ENCODE data around the gene ADAT1. TPM values are rescaled to one million over a fixed set of nuclear protein-coding genes. Genes with fewer than 3 reads are reported as not detected.

ADAT1 gene
- total and polyA plus RNA-seq, 2 of the 13 experiments (the other 11 are each of a cell fraction or from before 2014, with no cell fraction given): 18.4 to 40.8 TPM

DNA sequence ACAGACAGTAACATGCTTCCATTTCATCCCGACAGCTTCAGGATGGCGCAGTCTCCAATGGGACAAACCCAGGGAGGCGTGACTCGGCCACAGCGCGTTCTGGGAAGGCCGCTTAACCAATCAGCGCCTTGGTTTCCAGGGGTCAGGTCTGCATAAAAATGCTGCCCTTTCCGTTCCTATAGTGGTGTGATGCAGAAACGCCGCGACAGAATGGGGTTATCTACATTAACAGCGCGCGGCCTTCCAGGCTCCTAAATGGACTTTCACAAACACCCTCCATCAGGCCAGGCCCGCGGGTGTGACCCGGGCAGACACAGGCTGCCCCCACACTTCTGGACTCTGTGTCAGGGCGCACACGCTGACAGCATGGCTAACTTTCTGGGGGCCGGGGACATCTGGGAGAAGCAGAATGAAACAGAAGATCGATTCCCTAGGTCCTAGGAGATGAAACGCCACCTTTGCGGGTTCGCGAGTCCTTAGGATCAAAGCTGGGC, 67.8 kb downstream of the ADAT1 start (continued):
- TF ChIP-seq, protein P1, sequence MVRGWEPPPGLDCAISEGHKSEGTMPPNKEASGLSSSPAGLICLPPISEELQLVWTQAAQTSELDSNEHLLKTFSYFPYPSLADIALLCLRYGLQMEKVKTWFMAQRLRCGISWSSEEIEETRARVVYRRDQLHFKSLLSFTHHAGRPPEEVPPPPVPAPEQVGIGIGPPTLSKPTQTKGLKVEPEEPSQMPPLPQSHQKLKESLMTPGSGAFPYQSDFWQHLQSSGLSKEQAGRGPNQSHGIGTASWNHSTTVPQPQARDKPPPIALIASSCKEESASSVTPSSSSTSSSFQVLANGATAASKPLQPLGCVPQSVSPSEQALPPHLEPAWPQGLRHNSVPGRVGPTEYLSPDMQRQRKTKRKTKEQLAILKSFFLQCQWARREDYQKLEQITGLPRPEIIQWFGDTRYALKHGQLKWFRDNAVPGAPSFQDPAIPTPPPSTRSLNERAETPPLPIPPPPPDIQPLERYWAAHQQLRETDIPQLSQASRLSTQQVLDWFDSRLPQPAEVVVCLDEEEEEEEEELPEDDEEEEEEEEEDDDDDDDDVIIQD (CRISPR knock-in tag; IDR thresholded peaks at IDR 0.05; ENCODE audit: low read depth): 0 out of 2 replicates have a peak, but pooled peaks have one; percentile 19
- no peak for TF ChIP-seq MBD4 (IDR thresholded peaks at IDR 0.05; ENCODE audit: borderline replicate concordance, low read length)
- TF ChIP-seq ZSCAN20 (CRISPR knock-in tag; IDR thresholded peaks at IDR 0.05; ENCODE audit: borderline replicate concordance): no peak
- peak; percentile 84; the same call in 1 of the 2 replicates for TF ChIP-seq ZNF605 (CRISPR knock-in tag; IDR thresholded peaks at IDR 0.05)
- TF ChIP-seq RFX5 (IDR thresholded peaks at IDR 0.05; ENCODE audit: low read depth, low read length): peak; percentile 51; the same call in 1 of the 2 replicates
- TF ChIP-seq NFKBIZ (CRISPR knock-in tag; IDR thresholded peaks at IDR 0.05): no peak
- peak; percentile 83 for TF ChIP-seq GATAD1 (CRISPR knock-in tag; IDR thresholded peaks at IDR 0.05)
- TF ChIP-seq JUND (CRISPR knock-in tag; IDR thresholded peaks at IDR 0.05): no peak
- peak; percentile 50; the same call in 1 of the 2 replicates for TF ChIP-seq ZSCAN29 (CRISPR knock-in tag; conservative IDR thresholded peaks at IDR 0.05)
- peak; percentile 14; the same call in 1 of the 2 replicates for TF ChIP-seq RARA (CRISPR knock-in tag; IDR thresholded peaks at IDR 0.05)
- no peak for TF ChIP-seq ZNF616 (CRISPR knock-in tag; IDR thresholded peaks at IDR 0.05; ENCODE audit: low read depth)
- TF ChIP-seq ZNF329 (CRISPR knock-in tag; IDR thresholded peaks at IDR 0.05; ENCODE audit: low read depth): no peak
- TF ChIP-seq AGO1 (IDR thresholded peaks at IDR 0.05; ENCODE audit: low read depth, low read length, poor library complexity, severe bottlenecking): no peak

DNA sequence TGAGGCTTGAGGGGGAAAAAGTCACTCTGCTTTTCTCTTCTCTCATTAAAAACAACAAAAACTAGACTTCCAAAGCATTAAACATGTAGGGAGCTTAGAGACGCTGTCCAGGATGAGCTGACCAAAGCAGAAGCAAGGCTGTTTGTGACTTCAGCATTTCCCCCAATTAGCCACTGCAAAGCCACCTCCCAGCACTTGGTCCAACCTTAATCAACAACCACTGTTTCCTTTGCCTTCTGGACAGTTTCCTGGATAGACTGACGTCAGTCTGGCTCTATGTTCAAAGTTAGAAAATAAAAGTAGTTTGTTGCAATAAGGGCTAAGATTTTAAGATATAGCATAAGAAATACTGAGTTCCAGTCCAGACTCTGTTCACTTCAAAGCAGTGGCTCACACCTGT, 70.1 kb downstream of the ADAT1 start:
- in situ Hi-C loops (cut with HindIII; ENCODE audit: extremely low pct_ligation_motif_present, low pct_unique_long_range_greater_than_20kb): no loop called here
- intact Hi-C loops (cut with micrococcal nuclease; ENCODE audit: unreplicated experiment): no loop called here
- ATAC-seq (no peak), DNase-seq (ENCODE audit: low spot score) (no peak), FAIRE-seq (no peak)
- ChIA-PET CTCF (ENCODE audit: low intra/inter-chr PET ratio, low total read pairs) (no interaction called here), POLR2A (no interaction called here)
- no TSS peak for BruUV-seq (replicated peaks)
- Histone ChIP-seq H3K4me2 (ENCODE audit: low read depth, low read length) (no peak overlapping the region), H3K9me3 (ENCODE audit: low read length) (no peaks in the 10 kb centered on the region), H3K4me1 (ENCODE audit: insufficient read depth, low read length) (peaks cover 21% of the 10 kb centered on the region), H3K27me3 (ENCODE audit: control insufficient read depth in 1 of 2, insufficient read depth in 2 of 2, low read length in 2 of 2) (no peaks in the 10 kb centered on the region), H3K27ac (ENCODE audit: extremely low read length, insufficient read depth, low read length) (no peak overlapping the region), H3K36me3 (replicated peaks in 1 of 2; ENCODE audit: control insufficient read depth in 1 of 2, insufficient read depth in 2 of 2, low read length in 2 of 2) (no peaks in the 10 kb centered on the region), H3K4me3 (replicated peaks in 1 of 3; ENCODE audit: insufficient read depth in 1 of 3, low read depth in 2 of 3, low read length in 3 of 3) (no peak overlapping the region), H3K9ac (ENCODE audit: insufficient read depth, low read depth, low read length) (no peak overlapping the region), H4K20me1 (ENCODE audit: insufficient read depth, low read length) (no peaks in the 10 kb centered on the region), H3K79me2 (ENCODE audit: insufficient read depth, low read length) (no peaks in the 10 kb centered on the region), H2AFZ (ENCODE audit: low read length) (no peak overlapping the region)
- WGBS (ENCODE audit: low lambda C conversion rate): 68% methylated on average over 2 of the region's 2 CpGs
- TF ChIP-seq KLF6 (CRISPR knock-in tag; IDR thresholded peaks at IDR 0.05): no peak
- TF ChIP-seq JDP2 (CRISPR knock-in tag; IDR thresholded peaks at IDR 0.05; ENCODE audit: borderline replicate concordance): no peak
- TF ChIP-seq, protein P2, sequence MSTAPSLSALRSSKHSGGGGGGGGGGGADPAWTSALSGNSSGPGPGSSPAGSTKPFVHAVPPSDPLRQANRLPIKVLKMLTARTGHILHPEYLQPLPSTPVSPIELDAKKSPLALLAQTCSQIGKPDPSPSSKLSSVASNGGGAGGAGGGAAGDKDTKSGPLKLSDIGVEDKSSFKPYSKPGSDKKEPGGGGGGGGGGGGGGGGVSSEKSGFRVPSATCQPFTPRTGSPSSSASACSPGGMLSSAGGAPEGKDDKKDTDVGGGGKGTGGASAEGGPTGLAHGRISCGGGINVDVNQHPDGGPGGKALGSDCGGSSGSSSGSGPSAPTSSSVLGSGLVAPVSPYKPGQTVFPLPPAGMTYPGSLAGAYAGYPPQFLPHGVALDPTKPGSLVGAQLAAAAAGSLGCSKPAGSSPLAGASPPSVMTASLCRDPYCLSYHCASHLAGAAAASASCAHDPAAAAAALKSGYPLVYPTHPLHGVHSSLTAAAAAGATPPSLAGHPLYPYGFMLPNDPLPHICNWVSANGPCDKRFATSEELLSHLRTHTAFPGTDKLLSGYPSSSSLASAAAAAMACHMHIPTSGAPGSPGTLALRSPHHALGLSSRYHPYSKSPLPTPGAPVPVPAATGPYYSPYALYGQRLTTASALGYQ (CRISPR knock-in tag; IDR thresholded peaks at IDR 0.05): no peak
- TF ChIP-seq SMAD1 (CRISPR knock-in tag; IDR thresholded peaks at IDR 0.05; ENCODE audit: borderline replicate concordance, low read depth): no peak
